Rectal smooth muscle tissue (tissue), 1 donor: ENCODE measurements around the gene DCTN3.

Experiments used
- H3K27ac ChIP-seq: one replicate; pipeline ENCODE4 v1.7.0; 2013; ENCODE audit warnings: low read depth, low read length, inconsistent platforms
- H3K27me3 ChIP-seq: one replicate; pipeline ENCODE4 v1.7.0; 2013; ENCODE audit warnings: low read length; ENCODE audit not compliant: control insufficient read depth, insufficient read depth
- H3K36me3 ChIP-seq: one replicate; pipeline ENCODE4 v1.7.0; 2013; ENCODE audit warnings: low read length; ENCODE audit not compliant: control insufficient read depth, insufficient read depth
- H3K4me1 ChIP-seq: one replicate; pipeline ENCODE4 v1.7.0; 2013; ENCODE audit warnings: low read length; ENCODE audit not compliant: control insufficient read depth, insufficient read depth
- H3K4me3 ChIP-seq: one replicate; pipeline ENCODE4 v1.7.0; 2013; ENCODE audit warnings: low read length
- H3K9ac ChIP-seq: one replicate; pipeline ENCODE4 v1.7.0; 2013; ENCODE audit warnings: low read length

DCTN3 gene

DNA sequence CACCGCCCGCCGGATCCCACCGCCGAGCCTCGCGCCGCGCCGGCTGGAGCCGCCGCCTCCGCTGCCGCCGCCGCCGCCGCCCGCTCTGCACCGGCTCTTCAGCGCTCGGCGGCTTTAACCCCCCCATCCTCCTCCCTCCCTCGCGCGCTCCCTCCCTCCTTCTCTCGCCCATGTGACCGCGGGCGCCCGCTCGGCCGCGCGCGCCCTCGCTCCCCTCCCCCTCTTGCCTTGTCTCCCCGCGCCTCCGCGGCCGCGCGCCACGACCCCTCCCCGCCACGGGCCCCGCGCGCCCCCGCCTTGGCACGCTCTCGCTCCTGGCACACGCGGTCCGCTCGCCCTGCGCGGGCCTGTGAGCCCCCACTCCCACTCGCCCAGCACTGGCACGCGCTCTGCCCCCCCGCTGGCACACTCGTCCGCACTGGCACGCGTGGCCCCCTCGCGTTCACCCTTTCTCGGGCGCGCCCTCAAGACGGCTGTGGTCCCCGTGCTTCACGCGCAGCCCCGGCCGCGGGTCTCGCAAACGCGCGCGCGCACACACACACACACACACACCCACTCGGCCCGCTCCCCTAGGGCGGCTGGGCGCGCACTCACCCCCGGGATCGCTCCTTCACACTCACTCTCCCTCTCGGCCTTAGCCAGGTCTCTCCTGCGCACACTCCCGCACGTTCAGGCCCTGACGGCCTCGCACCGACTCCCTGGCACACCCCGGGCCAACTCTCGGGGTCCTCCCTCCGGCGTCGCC, 30.5 kb downstream of the DCTN3 start, which contains the start of gene CNTFR:
Gene CNTFR (minus strand): TSS at position 89 of the 745 bp plus-strand sequence. CDS start 20,743 bp downstream, outside the sequence.
- Histone ChIP-seq H3K4me1 (peaks cover 7% of the 10 kb centered on the region), H3K4me3 (peak within 1 kb of the TSS; percentile 53), H3K27me3 (peaks cover 52% of the 10 kb centered on the region), H3K9ac (no peak within 1 kb of the TSS), H3K36me3 (no peaks in the 10 kb centered on the region), H3K27ac (no peak within 1 kb of the TSS)

DNA sequence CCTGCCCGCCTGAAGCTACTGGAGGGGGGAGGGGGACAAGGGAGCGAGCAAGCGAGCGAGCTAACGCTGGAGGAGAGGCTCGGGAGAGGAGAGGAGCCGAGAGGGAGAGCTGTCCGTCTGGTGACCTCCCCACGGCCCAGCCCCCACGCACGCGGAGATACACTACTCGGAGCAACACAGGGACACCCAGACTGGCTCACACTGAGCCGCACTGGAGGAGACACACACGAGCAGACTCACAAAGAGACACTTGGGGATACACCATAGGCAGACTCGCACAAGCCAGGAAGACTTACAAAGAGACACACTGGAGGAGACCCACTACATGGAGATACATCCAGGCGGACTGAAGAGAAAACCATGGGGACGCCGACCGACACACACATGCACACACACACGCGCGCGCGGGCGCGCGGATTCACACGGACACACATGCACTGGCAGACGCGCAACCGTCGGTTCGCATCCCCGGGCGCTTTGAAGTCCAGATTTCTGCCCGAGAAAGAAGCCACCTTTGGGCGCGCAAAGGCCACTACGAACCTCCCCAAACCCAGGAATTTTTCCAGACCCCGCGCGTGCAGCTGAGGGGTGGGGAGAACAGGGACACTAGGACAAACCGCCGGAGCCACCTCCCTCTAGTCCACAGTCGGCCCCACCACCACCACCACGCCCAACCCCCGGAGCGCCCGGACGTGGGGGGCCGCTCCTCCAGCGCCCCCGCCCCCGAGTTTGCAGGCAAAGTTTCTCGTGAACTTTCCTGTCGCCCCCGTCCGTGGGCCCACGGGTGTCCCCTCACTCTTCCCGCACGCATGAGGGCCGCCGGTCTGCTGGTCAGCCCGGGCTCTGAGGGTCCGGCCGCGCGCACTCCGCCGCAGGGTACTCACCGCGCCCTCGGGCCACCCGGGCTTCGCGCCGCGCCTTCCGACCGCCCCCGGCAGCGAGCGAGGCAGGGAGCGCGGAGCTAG, 31.3 kb downstream of the DCTN3 start:
- Histone ChIP-seq H3K27ac (no peak overlapping the region), H3K4me1 (peaks cover 7% of the 10 kb centered on the region), H3K9ac (no peak overlapping the region), H3K4me3 (peak overlapping the region; percentile 53), H3K36me3 (no peaks in the 10 kb centered on the region), H3K27me3 (peaks cover 50% of the 10 kb centered on the region)

DNA sequence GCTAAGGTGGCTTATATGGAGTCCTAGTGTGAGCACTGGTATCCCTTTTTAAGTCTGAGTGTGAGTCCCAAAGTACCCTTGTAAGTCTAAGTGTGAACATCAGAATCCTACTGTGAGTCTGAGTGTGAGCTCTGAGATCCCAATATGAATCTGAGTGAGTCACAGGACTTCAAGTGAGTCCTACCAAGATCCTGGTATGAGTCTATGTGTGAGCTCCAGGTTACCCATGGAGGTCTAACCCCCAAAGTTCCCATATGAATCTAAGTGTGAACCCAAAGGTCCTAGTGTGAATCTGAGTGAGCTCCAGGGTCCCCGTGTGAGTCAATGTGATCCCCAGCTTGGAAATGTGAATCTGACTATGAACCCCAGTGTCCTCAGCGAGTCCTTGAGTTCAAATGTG, 33.0 kb downstream of the DCTN3 start:
- Histone ChIP-seq H3K27ac (no peak overlapping the region), H3K4me3 (no peak overlapping the region), H3K9ac (no peak overlapping the region), H3K27me3 (peaks cover 43% of the 10 kb centered on the region), H3K36me3 (no peaks in the 10 kb centered on the region), H3K4me1 (no peaks in the 10 kb centered on the region)

DNA sequence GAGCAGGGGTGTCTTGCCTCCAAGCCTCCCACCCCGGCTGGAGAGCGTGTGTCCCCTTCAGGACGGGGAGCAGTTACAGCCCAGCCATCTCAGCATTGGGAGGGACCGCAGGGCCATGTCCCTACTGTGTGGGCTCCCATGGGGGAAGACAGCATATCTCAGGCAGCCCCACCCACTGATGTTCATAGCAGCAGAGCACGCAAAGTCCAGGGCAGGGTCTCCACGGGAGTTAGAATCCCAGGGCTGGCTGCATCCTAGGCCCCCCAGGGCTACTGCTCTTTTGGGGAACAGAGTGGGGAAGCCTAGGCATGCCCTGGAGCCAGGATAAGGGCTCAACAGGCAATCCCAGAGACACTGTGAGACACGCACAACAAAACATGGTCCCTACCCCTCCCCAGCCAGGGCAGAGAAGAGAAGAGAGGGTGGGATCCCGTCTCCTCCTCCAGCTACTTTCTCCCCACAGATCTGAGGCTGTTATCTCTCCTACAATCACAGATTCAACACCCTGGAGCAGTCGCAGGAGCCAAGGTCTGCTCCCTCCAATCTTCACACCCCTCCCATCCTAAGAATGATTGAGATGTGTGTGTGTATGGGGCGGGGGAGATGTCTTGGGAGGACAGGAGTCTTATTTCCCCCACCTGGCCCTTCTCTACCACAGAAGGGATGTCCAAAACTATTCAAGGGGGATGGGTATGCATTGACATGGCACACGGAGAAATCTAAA, 34.2 kb downstream of the DCTN3 start:
- Histone ChIP-seq H3K27ac (no peak overlapping the region), H3K36me3 (no peaks in the 10 kb centered on the region), H3K4me1 (no peaks in the 10 kb centered on the region), H3K4me3 (no peak overlapping the region), H3K27me3 (peaks cover 37% of the 10 kb centered on the region), H3K9ac (no peak overlapping the region)

DNA sequence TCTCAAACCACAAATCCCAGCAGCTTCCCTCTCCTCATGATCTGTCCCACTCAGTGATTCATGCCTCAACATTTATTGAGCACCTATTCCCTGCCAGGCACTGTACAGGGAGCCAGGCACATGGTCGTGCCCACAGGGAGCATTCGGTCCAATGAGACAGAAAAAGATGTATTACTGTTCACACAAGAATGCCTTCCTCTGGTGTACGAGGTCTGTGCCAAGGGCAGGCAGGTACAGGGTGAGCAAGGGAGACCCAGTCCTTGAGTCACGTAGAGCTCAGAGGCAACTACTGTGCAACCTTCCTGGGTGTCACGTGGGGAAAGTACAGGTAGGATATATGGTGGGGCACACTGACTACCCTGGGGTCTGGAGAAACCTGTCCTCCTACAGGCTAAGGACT, 35.3 kb downstream of the DCTN3 start:
- no peak overlapping the region for H3K9ac ChIP-seq
- H3K27ac ChIP-seq: no peak overlapping the region
- no peaks in the 10 kb centered on the region for H3K4me1 ChIP-seq
- no peaks in the 10 kb centered on the region for H3K36me3 ChIP-seq
- H3K4me3 ChIP-seq: no peak overlapping the region
- H3K27me3 ChIP-seq: peaks cover 40% of the 10 kb centered on the region

DNA sequence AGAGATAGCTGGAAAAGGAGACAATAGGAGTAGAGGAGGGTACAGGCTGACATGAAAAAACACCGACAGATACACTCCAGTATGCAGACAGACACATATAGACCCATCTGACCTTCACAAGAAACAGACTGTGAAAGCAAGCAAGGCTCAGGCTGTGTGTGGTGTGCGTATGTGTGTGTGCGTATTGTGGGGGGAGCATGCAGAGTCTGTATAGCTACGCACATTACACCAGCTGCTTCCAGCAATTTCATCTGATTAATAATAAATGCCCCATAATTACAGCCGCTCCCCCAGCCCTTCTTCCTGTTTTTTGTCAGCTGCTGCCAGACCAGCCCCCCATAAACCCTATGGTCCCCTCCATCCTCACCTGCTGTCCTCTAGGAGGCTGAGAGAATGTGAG, 37.5 kb downstream of the DCTN3 start:
- Histone ChIP-seq H3K4me1 (peaks cover 3% of the 10 kb centered on the region), H3K4me3 (no peak overlapping the region), H3K9ac (no peak overlapping the region), H3K27ac (no peak overlapping the region), H3K36me3 (no peaks in the 10 kb centered on the region), H3K27me3 (peaks cover 43% of the 10 kb centered on the region)

DNA sequence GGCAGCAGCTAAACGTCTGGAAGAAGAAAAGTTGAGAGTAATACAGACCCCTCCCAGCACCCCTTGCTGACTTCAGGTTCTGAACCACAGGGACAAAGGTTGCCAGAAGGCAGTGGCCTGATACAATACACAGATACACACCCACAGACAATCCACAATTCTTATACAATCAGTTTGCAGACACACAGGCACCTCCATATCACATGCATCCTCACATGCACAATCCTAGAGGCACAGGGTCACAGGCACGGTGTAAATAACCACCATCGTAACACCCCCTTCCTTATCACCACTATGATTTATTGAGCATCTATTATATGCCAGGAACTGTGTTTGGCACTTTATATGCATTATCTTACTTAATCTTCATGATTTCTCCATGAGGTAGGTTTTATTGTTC, 39.0 kb downstream of the DCTN3 start:
- no peak overlapping the region for H3K9ac ChIP-seq

DNA sequence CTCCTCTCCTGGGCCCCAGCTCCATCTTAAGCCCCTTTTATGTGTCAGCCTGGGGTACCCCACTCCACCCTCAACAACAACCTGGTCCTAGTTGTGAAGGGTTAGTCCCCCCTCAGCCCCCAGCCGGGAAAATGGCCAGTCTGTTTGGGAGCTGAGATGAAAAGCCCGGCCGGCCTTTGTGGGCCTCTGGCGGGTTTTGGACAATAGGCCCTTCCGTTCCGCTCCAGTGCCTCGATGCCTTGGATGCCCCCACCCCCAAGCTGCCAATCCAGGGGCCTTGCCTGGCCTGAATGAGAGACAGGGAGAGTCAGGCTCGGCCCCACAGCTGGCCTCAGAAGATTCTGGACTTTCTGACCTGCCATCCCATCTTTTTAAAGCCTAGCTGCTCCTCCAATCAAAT, 39.9 kb downstream of the DCTN3 start:
- Histone ChIP-seq H3K9ac (no peak overlapping the region), H3K4me1 (peaks cover 3% of the 10 kb centered on the region), H3K27ac (no peak overlapping the region), H3K36me3 (no peaks in the 10 kb centered on the region), H3K27me3 (peaks cover 32% of the 10 kb centered on the region), H3K4me3 (no peak overlapping the region)

More for the DNA sequence above, 39.0 kb downstream of the DCTN3 start:
- no peak overlapping the region for H3K4me3 ChIP-seq
- H3K4me1 ChIP-seq: peaks cover 3% of the 10 kb centered on the region
- no peaks in the 10 kb centered on the region for H3K36me3 ChIP-seq
- no peak overlapping the region for H3K27ac ChIP-seq
- H3K27me3 ChIP-seq: peaks cover 42% of the 10 kb centered on the region

DNA sequence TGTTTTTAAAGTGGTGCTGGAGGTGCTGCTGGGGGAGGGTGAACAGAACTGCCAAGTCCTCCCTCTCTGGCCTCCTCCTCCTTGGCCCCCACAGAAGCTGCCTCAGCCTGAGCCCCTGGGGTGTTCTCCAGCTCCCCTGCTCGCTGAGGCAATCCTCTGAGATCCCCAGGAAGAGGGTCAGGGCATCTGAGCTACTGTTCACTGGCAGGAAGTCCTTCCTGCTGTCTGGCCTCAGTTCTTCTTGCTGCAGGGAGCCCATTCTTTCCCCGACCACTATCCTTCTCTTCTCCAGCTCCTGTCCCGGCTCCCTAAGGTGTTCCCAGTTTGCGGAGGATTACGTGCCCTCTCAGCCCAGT, 40.5 kb downstream of the DCTN3 start:
- H3K4me1 ChIP-seq: peaks cover 3% of the 10 kb centered on the region
- no peak overlapping the region for H3K4me3 ChIP-seq
- no peak overlapping the region for H3K27ac ChIP-seq
- H3K36me3 ChIP-seq: no peaks in the 10 kb centered on the region
- H3K27me3 ChIP-seq: peaks cover 32% of the 10 kb centered on the region
- no peak overlapping the region for H3K9ac ChIP-seq

DNA sequence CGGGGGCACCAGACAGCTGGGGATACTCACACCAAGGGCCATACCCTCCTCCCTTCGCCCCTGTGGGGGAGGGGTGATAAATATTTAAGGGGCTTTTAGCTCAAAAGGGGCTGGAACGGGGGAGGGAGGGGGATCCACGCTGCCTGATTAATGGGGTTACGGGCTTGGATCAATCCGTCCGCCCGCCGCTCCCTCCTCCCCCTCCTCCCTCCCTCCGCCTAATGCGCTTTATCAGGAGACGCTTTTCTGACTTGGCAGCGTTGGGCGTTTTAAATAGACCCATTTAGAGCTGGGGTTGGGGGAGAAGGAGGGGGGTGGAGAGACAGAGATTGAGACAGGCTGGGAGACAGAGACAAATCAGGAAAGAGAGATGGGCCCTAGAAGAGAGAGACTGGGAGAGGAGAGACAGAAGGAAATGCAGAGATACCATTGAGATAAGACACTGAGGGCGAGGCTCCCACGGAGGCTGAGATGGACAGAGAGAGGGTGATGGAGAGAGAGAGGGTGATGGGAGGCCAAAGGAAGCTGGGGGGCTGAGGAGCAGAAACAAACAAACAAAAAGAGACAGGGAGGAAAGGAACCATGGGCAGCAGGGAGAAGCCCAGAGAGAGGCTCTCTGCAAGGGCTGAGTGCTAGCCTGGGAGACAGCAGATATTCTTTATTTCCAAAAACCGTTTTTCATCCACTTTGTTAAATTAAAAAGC, 41.0 kb downstream of the DCTN3 start:
- peaks cover 32% of the 10 kb centered on the region for H3K27me3 ChIP-seq
- no peak overlapping the region for H3K27ac ChIP-seq
- no peak overlapping the region for H3K4me3 ChIP-seq
- peaks cover 3% of the 10 kb centered on the region for H3K4me1 ChIP-seq
- no peaks in the 10 kb centered on the region for H3K36me3 ChIP-seq
- H3K9ac ChIP-seq: no peak overlapping the region

DNA sequence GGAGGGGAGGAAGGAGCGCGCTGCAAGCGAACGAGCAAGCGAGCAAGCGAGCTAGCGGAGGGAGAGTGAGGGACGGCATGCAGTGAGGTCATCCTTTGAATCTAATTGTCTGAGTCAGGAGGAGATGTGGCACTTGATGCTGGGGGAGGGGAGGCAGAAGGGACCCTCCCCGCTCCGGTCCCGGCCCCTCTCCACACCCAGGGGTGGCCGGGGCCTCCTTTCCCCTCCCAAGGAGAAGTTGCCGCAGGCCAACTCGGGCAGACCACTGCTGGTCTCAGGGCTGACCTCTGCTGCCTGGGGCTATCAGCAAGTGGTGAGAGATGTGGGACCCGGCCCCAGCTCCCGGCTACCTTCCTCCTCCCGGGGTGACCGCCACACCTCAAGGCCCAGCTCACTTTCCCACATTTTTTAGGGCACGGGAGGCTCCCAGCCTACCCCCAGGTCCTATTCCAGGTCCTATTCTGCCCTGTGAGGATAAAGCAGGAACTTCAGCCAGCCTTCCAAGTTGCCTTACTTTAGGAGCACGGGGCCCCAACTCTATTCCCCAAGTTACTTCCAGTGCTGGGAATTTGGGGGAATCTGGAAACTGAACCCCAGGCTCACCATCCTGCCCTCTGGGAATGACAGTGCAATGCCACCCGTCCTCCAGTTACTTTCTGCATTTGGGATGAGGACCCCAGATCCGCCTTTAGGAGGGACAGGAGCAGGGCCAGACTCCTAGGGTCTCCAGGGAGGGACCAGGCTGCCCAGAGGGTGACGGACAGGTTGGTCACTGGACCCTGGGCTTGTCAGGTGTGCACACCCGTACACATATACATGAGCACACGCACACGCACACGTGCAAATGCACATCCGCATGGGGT, 41.8 kb downstream of the DCTN3 start:
- Histone ChIP-seq H3K4me3 (no peak overlapping the region), H3K27ac (no peak overlapping the region), H3K27me3 (peaks cover 32% of the 10 kb centered on the region), H3K9ac (no peak overlapping the region), H3K4me1 (peaks cover 3% of the 10 kb centered on the region), H3K36me3 (no peaks in the 10 kb centered on the region)
